GM08714 (cell line): Measurements from ENCODE around the gene CTDSPL.
"Not testable (repeated sequence)": the region's sequence is repeated elsewhere in the genome, so short reads cannot be mapped to it uniquely, and the experiment has no call there.

ENCODE experiments used
- H3K4me3 ChIP-seq: fragments of 200-500 bp; sonication (Bioruptor generic); 2 replicates; pipeline ENCODE4 v1.5.1; 2014; ENCODE audit warnings: mild to moderate bottlenecking, low read length, inconsistent platforms
- ZNF274 ChIP-seq: IDR thresholded peaks from 2 replicates; pipeline ENCODE4 v1.6.1; 2012; ENCODE audit warnings: mild to moderate bottlenecking, low read depth, low read length

The CTDSPL gene

DNA sequence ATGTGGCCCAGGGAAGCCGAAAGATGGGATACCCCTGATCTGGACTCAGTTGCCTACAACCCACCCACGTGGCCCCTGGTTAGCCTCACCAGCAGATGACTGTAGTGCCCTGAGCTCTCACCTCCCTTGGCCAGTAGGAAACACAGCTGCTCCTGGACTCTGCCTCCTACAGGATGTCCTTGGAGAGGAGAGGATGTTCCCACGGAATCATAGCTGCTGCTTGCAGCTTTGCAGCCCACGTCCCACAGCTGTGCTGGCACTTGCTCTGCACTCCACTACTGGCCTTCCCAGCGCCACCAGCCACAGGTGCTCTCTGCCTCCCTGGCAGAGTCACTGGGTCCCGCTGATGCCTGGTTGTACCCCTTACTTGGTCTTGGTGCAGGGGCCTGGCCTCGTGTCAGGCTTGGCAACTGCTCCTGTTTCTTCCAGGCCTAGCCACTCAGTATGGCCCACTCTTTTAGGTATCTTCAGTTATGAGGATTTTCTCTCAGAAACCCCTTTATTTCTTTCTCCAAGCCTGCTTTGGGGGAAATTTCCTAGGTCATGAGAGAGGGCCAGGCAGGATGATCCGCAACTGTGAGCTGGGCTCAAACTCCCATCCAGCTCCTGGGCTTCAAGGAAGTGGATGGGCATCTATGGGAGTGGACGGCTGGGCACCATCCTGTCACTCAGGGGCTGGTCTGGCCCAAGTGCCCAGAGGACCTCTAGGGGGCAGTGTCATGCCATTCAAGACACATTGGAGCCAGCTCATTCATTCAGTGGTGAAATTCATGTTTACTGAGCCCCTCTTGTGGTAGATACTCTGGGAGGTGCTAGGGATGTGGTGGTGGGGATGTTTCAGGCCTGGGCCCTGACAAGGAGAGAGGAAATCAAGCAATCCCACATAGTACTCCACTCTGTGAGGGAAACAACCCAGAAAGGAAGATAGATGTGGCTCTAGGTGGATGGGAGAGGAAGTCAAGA lies 112.7 kb downstream of the CTDSPL start:
- H3K4me3 ChIP-seq, result no peak overlapping the region
- no peak for TF ChIP-seq ZNF274

DNA sequence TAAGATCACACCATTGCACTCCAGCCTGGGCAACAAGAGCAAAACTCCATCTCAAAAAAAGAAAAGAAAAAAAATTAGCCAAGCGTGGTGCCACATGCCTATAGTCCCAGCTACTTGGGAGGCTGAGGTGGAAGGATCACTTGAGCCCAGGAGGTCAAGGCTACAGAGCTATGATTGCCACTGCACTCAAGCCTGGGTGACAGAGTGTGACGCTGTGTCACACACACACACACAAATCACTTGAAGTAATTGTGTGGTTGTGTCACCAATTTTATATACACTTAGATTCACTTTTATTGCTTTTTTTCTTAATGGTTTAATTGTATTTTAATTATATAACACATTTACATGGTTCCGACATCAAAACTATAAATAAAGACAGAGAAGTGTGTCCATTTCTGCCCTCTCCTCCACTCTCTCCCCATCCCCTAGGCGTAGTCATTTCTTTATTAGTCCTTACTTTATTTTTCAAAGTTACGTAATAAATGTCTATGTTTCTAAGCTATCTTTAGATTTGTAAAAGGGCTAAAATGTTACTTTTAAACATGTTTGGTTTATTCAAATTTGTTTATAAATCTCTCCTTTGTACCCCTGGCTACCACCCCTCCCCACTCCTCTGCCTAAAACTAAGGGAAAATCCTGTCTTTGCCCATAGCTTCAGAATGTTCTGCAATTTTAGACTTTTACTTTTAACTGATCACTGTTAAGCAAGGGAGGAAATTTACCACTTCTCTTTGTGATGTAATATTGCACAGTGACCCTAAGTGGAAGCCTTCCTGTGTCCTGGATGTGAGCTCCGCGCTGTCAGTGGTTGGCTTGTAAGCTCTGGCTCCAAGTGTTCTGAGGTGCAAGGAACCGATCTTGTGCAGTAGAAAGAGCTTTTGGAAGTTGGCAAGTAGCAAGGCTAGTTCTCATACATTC lies 118.1 kb downstream of the CTDSPL start:
- no peak for TF ChIP-seq ZNF274
- H3K4me3 ChIP-seq, result no peak overlapping the region

DNA sequence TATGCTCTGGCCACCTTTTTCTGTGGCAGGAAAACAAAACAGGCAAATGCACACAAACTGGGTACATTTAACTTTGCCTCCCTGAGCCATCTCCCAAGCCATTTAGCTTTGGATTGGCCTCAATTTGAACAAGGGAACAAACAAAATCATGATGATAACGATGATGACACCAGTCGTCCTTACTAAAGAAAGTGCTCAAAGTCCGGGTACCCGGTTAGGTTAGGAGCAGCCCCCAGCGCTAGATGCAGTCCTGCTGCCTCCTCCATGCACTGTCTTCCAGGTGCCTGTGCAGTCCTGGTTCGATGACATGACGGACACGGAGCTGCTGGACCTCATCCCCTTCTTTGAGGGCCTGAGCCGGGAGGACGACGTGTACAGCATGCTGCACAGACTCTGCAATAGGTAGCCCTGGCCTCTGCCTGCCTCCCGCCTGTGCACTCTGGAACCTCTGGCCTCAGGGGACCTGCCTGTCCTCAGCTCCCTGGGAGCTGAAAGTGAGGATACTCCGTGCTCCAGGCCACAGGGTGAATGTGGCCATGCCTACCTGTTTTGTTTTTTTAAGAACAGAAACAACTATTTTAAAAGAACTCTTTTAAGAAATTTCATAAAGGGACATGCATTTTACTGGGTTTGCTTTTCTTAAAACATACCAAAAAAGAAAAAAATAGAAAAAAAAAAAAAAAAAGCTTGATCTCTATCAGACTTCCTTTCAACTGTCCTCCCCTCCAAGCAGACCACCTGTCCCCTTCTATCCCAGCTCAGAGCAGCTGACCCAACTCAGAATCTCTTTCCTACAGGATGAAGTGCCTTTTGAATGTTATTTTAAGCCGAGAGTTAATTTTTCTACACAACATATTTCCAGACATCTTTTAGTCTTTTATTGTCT lies 119.0 kb downstream of the CTDSPL start:
- TF ChIP-seq ZNF274, result no peak
- no peak overlapping the region for H3K4me3 ChIP-seq

DNA sequence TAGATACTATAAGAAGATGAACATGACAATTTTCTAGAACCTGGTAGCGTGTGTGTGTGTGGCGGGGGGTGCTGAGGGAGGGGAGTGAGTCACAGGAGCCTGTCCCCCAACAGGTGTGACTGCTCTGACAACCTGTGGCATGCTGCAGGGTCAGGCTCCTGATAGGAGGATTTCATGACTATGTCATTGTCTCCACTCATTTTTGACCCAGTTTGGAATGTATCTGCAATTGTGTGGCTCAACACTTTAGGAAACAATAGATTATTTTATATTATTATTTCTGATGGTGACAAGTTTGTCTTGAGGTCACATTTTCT lies 119.6 kb downstream of the CTDSPL start:
- no peak for TF ChIP-seq ZNF274
- no peak overlapping the region for H3K4me3 ChIP-seq

DNA sequence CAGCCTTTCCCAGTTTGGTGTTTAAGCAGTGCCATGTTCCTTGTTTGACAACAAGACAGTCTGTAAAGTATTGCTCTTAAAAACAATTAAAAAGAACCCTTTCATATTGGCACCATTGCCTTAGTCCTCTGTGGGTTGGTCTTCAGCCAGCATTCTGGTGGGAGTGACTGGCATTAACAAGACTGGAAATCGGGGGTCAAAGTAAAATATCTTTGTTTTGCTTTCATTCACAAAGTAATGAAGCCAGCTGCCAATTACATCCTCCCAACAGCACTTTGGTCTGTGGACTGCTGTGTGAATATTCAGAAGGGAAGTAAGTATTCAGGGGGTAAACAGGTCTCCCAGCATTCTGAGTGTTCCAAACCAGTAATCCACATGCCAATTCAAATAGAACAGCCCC lies 120.7 kb downstream of the CTDSPL start:
- no peak for TF ChIP-seq ZNF274
- H3K4me3 ChIP-seq, result no peak overlapping the region

DNA sequence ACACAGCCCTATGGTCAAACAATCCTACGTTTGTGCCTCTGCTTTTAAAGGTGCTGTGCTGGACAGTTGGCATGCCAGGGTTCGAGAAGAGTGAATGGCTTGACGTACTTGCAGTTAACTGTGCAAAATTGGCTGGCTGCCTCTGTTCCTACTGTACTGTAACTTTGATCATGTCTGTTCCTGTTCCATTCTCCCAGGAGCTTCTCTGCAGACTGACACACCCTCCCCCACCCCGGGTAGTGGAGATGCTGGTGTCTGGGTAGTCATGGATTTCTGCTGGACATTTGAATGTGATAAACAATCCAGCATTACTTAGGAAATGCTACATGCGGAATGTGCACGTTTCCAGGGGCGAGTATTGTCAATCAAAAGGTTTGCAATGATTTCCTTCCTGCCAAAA lies 122.4 kb downstream of the CTDSPL start:
- no peak overlapping the region for H3K4me3 ChIP-seq
- TF ChIP-seq ZNF274, result no peak

DNA sequence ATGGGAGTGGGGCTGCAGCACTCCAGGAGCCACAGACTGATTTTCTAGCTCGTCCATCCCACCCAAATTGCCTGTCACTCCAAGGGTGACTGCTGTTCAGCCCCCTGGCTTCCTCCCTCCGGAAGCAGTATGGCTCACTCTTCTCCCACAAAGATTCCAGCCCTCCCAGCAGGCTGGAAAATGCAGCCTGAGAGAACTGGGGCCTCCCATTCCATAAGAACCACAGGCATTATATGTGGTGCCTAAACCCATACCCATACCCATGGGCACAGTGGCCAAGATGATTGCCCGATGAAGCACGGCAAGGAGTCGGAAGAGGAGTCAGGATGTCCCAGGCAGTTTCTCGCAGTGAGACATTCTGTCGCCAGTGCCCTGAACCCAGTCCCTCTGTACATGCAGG lies 122.9 kb downstream of the CTDSPL start:
- no peak for TF ChIP-seq ZNF274
- H3K4me3 ChIP-seq, result no peak overlapping the region

DNA sequence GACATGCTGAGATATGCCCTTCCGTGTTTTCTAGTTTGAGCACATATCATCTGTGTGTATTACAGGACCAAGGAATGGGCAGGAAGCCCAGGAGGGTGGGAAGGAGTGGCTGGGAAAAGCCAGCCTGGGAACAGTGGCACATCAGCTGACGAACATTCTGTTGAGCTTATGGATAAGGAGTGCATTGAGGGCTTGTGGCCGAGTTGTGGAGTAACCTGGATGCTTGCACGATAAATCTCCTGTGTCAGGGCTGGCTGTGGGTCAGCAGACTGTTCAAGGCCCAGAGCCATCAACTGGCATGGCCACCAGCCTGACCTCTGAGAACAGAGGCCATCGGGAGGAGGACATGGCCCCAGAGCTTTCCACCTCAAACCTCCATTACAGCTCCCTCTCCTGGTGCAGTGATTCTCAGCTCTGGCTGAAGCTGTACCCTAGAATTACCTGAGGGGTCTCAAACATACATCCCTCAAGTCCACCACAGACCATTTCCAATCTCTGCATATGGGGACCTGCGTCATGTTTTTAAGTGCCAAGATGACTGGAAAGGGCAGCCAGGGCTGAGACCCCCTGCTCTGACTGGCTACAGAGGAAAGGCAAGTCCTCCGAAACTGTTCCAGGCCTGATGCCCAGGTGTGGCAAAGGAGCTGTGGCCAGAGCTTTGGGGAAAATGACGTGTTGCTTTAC lies 124.1 kb downstream of the CTDSPL start:
- TF ChIP-seq ZNF274, result no peak
- H3K4me3 ChIP-seq, result no peak overlapping the region

DNA sequence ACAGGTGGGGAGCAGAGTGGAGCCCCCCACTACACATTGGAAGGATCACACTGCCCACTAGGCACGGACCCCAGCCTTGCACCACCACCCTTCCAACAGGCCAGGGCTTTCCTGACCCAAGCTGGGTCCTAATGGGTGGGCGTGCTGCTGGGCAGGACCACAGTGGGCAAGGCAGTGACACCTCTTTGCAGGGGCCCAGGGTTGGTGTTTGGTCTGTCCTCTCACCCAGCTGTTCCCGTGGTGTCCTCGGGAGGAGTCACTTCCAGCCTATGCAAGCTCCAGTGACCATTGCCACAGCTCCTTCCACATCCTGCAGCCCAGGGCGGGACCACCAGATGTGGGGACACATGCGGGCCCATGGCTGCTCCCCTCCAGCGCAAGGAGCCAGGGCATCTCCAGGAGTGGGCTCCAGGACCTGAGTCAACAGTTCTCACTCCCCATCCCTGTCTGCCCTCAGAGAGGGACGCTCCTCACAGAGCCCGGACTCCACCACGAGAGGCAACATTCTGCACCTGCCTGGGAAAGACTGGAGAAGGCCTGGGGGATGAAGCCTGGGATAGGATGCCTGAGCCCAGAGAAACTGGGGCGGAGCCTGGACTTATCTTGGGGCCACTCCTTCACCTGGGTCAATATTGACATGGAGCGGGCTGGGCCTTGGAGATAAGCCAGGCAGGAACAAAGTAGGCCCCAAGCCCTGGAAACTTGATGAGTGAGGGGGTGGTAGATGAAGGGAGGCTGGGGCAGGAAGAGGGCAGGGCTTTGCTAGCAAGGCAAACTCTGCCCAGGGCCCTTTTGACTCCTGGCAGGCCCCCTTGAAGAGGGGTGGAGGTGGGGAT lies 125.0 kb downstream of the CTDSPL start:
- TF ChIP-seq ZNF274, result no peak
- no peak overlapping the region for H3K4me3 ChIP-seq

DNA sequence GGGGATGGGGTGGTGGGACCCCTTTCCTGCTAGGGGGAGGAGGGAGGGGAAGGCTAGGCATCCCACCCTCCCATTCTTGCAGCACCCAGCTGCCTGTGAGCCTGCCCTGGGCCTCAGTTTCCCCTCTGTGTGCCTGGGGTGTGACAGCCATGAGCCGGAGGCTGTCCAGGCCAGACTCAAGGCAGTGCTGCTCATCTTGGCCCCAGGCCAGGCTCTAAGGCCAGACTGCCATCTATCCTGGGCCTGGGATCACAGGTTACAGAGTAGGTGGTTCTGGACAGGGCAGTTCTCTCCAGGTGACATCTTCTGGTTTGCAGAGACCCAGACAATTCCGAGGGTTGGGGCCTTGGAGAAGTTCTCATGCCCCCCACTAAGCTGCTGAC lies 125.6 kb downstream of the CTDSPL start:
- no peak overlapping the region for H3K4me3 ChIP-seq
- no peak for TF ChIP-seq ZNF274

DNA sequence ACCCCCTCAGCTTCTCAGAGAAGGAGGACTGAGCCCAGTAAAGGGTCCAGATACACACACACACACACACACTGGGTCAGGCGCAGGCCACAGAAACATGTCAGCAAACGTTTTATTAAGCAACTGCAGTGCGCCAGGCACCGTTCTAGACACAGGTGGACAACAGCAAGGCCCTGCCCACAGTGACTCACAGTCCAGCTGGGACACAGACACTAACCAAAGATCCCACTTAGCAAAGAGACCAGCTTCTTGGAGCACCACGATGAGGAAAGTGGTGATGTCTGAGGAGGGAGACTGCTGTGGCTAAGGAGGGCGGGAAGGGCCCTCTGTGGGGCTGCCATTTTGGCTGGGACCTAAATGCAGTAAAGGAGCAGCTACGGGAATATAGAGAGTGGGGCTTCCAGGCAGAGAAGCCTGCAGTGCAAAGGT lies 126.1 kb downstream of the CTDSPL start:
- TF ChIP-seq ZNF274, result no peak

DNA sequence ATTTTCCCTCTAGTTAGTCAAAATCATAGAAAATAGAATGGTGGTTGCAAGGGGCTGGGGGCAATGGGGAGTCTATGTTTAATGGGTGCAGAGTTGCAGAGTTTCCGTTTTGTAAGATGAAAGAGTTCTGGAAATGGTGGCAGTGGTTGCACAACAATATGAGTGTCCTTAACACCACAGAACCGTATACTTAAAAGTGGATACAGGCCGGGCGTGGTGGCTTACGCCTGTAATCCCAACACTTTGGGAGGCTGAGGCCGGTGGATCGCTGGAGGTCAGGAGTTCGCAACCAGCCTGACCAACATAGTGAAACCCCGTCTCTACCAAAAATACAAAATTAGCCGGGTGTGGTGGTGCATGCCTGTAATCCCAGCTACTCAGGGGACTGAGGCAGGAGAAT lies 126.7 kb downstream of the CTDSPL start:
- not testable (repeated sequence) for H3K4me3 ChIP-seq

More for the DNA sequence above, 126.1 kb downstream of the CTDSPL start:
- no peak overlapping the region for H3K4me3 ChIP-seq
